GM12865 (cell line): ENCODE data around the gene IGFBPL1.
A peak's percentile ranks its signal among the peaks of the same experiment; 100 is the strongest.

ENCODE experiments used
- DNase-seq: peaks from one replicate; pipeline ENCODE4 v3.0.0; 2010; ENCODE audit warnings: low read depth
- H3K4me3 ChIP-seq: 2 replicates; pipeline ENCODE4 v1.5.1; 2011; ENCODE audit warnings: mild to moderate bottlenecking, low read depth, low read length, control low read depth
- TF ChIP-seq, protein P1 (sequence below): IDR thresholded peaks from 2 replicates; pipeline ENCODE4 v1.5.1; 2011; ENCODE audit warnings: low read length, control low read depth, low read depth, inconsistent platforms; ENCODE audit not compliant: insufficient read depth; ENCODE audit errors: missing control alignments

Gene IGFBPL1

DNA sequence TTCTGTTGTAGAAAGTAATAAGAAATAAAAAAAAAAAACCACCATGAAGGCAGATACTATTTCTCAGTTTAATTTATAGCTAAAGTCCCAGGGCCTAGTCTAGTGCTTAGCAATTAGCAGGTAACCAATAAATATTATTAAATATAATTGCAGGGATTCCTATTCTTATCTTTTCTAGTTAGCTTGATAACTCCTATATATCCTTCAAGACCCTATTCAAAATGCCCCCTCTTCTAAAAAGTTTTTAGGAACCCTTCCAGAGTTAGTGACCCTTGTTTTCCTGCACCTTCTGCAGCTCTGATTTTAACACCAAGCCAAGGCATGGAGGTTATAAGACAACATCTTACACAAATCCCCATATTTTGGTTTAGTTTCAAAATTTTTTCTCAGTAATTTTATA, 56.4 kb downstream of the IGFBPL1 start:
- no peak overlapping the region for H3K4me3 ChIP-seq
- TF ChIP-seq, protein P1, sequence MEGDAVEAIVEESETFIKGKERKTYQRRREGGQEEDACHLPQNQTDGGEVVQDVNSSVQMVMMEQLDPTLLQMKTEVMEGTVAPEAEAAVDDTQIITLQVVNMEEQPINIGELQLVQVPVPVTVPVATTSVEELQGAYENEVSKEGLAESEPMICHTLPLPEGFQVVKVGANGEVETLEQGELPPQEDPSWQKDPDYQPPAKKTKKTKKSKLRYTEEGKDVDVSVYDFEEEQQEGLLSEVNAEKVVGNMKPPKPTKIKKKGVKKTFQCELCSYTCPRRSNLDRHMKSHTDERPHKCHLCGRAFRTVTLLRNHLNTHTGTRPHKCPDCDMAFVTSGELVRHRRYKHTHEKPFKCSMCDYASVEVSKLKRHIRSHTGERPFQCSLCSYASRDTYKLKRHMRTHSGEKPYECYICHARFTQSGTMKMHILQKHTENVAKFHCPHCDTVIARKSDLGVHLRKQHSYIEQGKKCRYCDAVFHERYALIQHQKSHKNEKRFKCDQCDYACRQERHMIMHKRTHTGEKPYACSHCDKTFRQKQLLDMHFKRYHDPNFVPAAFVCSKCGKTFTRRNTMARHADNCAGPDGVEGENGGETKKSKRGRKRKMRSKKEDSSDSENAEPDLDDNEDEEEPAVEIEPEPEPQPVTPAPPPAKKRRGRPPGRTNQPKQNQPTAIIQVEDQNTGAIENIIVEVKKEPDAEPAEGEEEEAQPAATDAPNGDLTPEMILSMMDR: no peak
- DNase-seq: no peak

DNA sequence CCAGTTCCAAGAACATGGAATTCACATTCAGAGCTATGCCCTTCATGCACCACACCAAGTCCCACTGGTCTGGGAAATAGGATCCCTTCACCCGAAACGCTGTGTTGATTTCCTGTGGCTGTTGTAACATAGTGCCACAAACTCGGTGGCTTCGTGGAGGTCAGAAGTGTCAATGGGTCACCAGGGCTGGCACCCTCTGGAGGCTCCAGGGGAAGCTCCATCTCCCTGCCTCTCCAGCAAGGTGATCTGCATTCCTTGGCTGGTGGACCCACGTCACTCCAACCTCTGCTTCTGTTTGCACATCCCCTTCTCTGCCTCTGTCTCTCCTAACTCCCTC, 60.7 kb downstream of the IGFBPL1 start:
- TF ChIP-seq, protein P1: no peak
- DNase-seq: no peak
- no peak overlapping the region for H3K4me3 ChIP-seq

DNA sequence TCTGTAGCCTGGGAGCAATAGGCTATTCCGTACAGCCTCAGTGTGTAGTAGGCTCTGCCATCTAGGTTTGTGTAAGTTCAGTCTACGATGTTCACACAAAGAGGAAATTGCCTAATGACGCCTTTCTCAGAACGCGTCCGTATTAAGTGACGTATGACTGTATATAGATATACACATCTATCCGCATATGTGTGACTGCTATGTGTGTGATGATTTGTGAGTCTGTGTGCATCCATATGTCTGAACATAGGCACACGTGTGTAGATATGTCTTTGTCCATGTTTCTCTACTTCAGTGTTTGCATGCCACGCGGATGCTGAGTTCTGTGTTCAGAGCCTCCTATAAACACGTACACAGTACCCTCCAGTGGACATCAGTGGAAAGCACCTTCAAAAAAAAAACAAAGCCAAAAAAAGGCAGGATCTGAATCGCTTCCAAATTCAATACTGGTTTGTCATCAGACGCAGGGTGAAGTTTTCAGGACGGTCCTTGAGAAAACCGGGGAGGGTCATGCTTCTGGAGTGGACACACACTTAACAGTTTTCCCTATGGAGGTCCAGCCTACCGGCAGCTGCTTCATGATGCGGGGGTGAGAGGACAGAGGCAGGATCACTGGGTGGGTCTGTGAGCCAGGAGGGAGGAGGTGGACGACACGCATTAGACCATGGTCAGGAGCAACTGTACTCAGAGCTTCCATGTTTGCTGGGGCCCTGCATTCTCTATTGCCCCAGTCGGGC, 61.2 kb downstream of the IGFBPL1 start:
- TF ChIP-seq, protein P1: peak; percentile 61
- H3K4me3 ChIP-seq: no peak overlapping the region
- peak; percentile 73 for DNase-seq

DNA sequence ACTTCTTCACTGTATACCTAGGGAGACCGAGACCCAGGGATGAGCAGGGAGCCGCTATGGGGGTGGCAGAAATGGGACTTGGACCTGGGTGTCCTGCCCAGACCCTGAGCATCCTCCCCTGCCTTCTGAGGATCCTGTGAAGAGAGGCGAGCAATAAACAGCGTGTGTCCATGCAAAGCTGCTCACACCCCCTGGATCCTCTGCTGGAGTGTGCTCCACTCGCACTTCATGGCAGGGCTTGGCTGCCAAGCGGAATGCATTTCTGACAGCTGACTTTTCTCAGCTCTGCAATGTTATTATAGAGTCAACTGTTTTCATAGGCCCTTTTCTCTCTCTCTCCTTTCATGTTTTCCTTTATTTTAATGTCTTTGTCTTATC, 62.8 kb downstream of the IGFBPL1 start:
- no peak overlapping the region for H3K4me3 ChIP-seq
- DNase-seq: no peak
- TF ChIP-seq, protein P1: no peak

DNA sequence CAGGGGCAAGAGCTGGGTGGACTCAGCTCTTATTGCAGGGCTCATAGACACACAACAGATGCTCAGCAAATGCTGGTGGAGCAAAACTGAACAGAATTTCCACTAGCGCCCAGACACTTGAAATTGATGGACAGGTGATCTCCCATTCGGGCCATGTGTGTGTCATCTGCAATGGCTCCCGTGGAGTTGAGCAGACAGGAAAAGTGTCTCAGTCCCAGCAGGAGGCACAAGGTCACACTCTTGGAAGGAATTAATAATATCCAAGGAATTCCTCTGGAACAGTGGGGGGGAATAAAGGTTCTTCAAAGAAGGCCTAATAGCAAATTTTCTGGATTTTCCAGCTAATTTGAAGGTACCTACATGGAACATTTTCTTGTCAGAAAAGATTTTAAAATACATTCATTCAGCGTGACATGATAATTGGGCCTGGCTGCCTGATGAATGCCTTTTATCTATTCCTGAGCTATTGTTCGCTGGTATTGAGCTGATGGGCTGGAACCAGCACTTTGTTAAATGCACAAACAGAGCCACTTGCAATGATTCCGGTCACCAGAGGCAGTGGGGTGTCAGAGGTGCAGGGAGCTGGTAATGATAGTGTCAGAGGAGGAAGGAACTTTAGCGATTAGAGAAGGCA, 63.3 kb downstream of the IGFBPL1 start:
- DNase-seq: no peak
- no peak overlapping the region for H3K4me3 ChIP-seq
- TF ChIP-seq, protein P1: no peak

DNA sequence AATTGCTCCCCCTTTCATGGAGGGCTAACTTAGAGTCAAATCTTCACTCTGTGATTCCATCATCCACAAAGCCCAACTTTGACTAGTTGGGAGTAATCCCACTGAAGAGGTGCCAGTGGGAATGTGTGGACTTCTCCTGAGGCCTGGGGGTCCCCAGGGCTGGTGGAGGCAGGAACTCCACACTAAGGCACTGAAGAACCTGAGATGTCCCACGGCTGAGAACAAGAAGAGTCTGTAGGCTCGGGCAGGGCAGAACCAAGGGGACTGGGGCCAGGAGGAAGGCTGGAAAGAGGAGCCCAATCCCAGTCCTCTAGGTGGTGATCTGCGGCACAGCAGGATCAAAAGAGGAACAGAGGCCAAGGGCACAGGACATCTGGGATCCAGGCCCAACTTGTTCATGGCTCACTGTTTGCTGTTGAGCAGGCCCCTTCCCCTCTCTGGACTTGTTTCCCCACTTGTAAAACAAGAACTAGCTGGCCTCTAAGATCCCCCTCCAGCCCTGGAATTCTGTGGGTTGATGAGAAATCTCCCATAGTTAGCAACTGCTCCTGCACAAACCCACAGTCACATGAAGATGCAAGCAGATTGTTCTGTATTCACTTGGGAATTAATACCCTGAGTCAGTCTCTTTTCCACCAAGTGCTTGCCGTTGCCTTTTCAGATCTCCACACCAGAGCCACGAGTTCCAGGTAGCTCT, 64.4 kb downstream of the IGFBPL1 start:
- DNase-seq: no peak
- TF ChIP-seq, protein P1: no peak
- H3K4me3 ChIP-seq: no peak overlapping the region

DNA sequence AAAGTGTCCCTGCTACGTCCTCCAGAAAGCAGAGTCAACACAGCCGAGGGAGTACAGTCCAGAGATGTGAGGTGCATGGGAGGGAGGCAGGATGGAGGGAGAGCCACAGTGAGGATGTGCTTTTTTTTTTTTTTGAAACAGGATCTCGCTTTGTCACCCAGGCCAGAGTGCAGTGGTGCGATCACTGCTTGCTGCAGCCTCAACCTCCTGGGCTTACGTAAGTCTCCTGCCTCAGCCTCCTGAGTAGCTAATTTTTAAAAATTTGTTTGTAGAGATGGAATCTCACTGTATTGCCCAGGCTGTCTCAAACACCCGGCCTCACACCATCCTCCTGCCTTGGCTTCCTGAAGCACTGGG, 65.0 kb downstream of the IGFBPL1 start:
- H3K4me3 ChIP-seq: no peak overlapping the region
- no peak for DNase-seq
- TF ChIP-seq, protein P1: no peak
